ELR (cell line): Measurements from ENCODE around the gene NKX2-4.
A peak's percentile ranks its signal among the peaks of the same experiment; 100 is the strongest.

Source experiments
- DNase-seq: peaks from one replicate; pipeline ENCODE4 v3.0.0-alpha.2; 2015; ENCODE audit warnings: low read depth

Gene NKX2-4

GRCh38 chr20:21393816-21394519 lies 3.4 kb downstream of the NKX2-4 start:
- no peak for DNase-seq

GRCh38 chr20:21393166-21393565 lies 4.2 kb downstream of the NKX2-4 start:
- no peak for DNase-seq

GRCh38 chr20:21391972-21392352 lies 5.4 kb downstream of the NKX2-4 start:
- no peak for DNase-seq

GRCh38 chr20:21391185-21391971 lies 5.9 kb downstream of the NKX2-4 start:
- DNase-seq = no peak

- DNase-seq = no peak
Observed at GRCh38 chr20:21390768-21391167, 6.6 kb downstream of the NKX2-4 start.

GRCh38 chr20:21389368-21389767 lies 8.0 kb downstream of the NKX2-4 start:
- DNase-seq = no peak

- no peak for DNase-seq
Observed at GRCh38 chr20:21388566-21388965, 8.8 kb downstream of the NKX2-4 start.

GRCh38 chr20:21387528-21387927 lies 9.8 kb downstream of the NKX2-4 start:
- DNase-seq = no peak

GRCh38 chr20:21386111-21386510 lies 11.2 kb downstream of the NKX2-4 start:
- DNase-seq = no peak

GRCh38 chr20:21384308-21384892 lies 12.9 kb downstream of the NKX2-4 start:
- DNase-seq = no peak

- DNase-seq = no peak
Observed at GRCh38 chr20:21381619-21382018, 15.7 kb downstream of the NKX2-4 start.

- DNase-seq = no peak
Observed at GRCh38 chr20:21380711-21381110, 16.6 kb downstream of the NKX2-4 start.

- DNase-seq = no peak
Observed at GRCh38 chr20:21378259-21378658, 19.1 kb downstream of the NKX2-4 start.

GRCh38 chr20:21377701-21378100 lies 19.6 kb downstream of the NKX2-4 start:
- DNase-seq = no peak

- no peak for DNase-seq
Observed at GRCh38 chr20:21376626-21377025, 20.7 kb downstream of the NKX2-4 start.

GRCh38 chr20:21373436-21373835 lies 23.9 kb downstream of the NKX2-4 start:
- DNase-seq = no peak

- no peak for DNase-seq
Observed at GRCh38 chr20:21372016-21372415, 25.3 kb downstream of the NKX2-4 start.

GRCh38 chr20:21371193-21371592 lies 26.1 kb downstream of the NKX2-4 start:
- no peak for DNase-seq

- no peak for DNase-seq
Observed at GRCh38 chr20:21368791-21369190, 28.5 kb downstream of the NKX2-4 start.

GRCh38 chr20:21366273-21366672 lies 31.1 kb downstream of the NKX2-4 start:
- DNase-seq = peak; percentile 23

- DNase-seq = no peak
Observed at GRCh38 chr20:21365771-21366170, 31.6 kb downstream of the NKX2-4 start.

GRCh38 chr20:21364413-21364812 lies 32.9 kb downstream of the NKX2-4 start:
- DNase-seq = no peak

- peak; percentile 70 for DNase-seq
Observed at GRCh38 chr20:21361266-21361665, 36.1 kb downstream of the NKX2-4 start.
